ENCODE measurements around the gene PPP3CA. TPM values are rescaled to one million over a fixed set of nuclear protein-coding genes. Genes with fewer than 3 reads are reported as not detected.

PPP3CA gene
- total and polyA plus RNA-seq, 2 of the 13 experiments (the other 11 are each of a cell fraction or from before 2014, with no cell fraction given), result 4.8 to 13.2 TPM

GRCh38 chr4:101160792-101161592 is 186.3 kb downstream of the PPP3CA start:
- ATAC-seq, result no peak
- FAIRE-seq, result no peak
- POLR2A ChIA-PET, result no interaction called here
- CTCF ChIA-PET (ENCODE audit: low intra/inter-chr PET ratio, low total read pairs), result no interaction called here
- Histone ChIP-seq H2AFZ (ENCODE audit: low read length) (no peak overlapping the region), H3K4me2 (ENCODE audit: low read depth, low read length) (no peak overlapping the region), H3K4me1 (ENCODE audit: insufficient read depth, low read length) (no peaks in the 10 kb centered on the region), H3K9ac (ENCODE audit: insufficient read depth, low read depth, low read length) (no peak overlapping the region), H3K27me3 (ENCODE audit: control insufficient read depth in 1 of 2, insufficient read depth in 2 of 2, low read length in 2 of 2) (no peaks in the 10 kb centered on the region), H3K79me2 (ENCODE audit: insufficient read depth, low read length) (no peaks in the 10 kb centered on the region), H3K4me3 (replicated peaks in 1 of 3; ENCODE audit: insufficient read depth in 1 of 3, low read depth in 2 of 3, low read length in 3 of 3) (no peak overlapping the region), H3K27ac (ENCODE audit: extremely low read length, insufficient read depth, low read length) (no peak overlapping the region), H3K9me3 (ENCODE audit: low read length) (no peaks in the 10 kb centered on the region), H3K36me3 (replicated peaks in 1 of 2; ENCODE audit: control insufficient read depth in 1 of 2, insufficient read depth in 2 of 2, low read length in 2 of 2) (no peaks in the 10 kb centered on the region; a peak in 1 of 5 replicates), H4K20me1 (ENCODE audit: insufficient read depth, low read length) (no peaks in the 10 kb centered on the region)
- intact Hi-C loops (cut with micrococcal nuclease; ENCODE audit: unreplicated experiment), result no loop called here
- no TSS peak for BruUV-seq (replicated peaks)
- WGBS (ENCODE audit: low lambda C conversion rate), result 97% methylated on average over 5 of the region's 5 CpGs
- in situ Hi-C loops (cut with HindIII; ENCODE audit: extremely low pct_ligation_motif_present, low pct_unique_long_range_greater_than_20kb), result loop anchor here (10.0 kb wide), 1 partner anchor 574 kb away; no protein-coding TSS in a partner anchor
- DNase-seq (ENCODE audit: low spot score), result no peak
- TF ChIP-seq ZNF180 (CRISPR knock-in tag; IDR thresholded peaks at IDR 0.05; ENCODE audit: borderline replicate concordance, low read depth) (no peak), CEBPZ (IDR thresholded peaks at IDR 0.05; ENCODE audit: low read length) (no peak), ZFX (CRISPR knock-in tag; IDR thresholded peaks at IDR 0.05; ENCODE audit: low read depth) (no peak), ZNF674 (CRISPR knock-in tag; IDR thresholded peaks at IDR 0.05; ENCODE audit: low read depth) (no peak), FIP1L1 (IDR thresholded peaks at IDR 0.05; ENCODE audit: borderline replicate concordance, insufficient read depth, low read depth, low read length) (no peak), ZNF260 (CRISPR knock-in tag; IDR thresholded peaks at IDR 0.05; ENCODE audit: borderline replicate concordance, low read depth) (no peak), ZNF552 (CRISPR knock-in tag; IDR thresholded peaks at IDR 0.05; ENCODE audit: borderline replicate concordance) (no peak), ZNF619 (CRISPR knock-in tag; IDR thresholded peaks at IDR 0.05) (no peak), ZSCAN12 (CRISPR knock-in tag; IDR thresholded peaks at IDR 0.05) (no peak), NR2F1 (CRISPR knock-in tag; IDR thresholded peaks at IDR 0.05) (no peak), ZNF510 (CRISPR knock-in tag; IDR thresholded peaks at IDR 0.05; ENCODE audit: low read depth) (no peak), ZKSCAN8 (CRISPR knock-in tag; IDR thresholded peaks at IDR 0.05; ENCODE audit: borderline replicate concordance) (no peak), SRF (IDR thresholded peaks at IDR 0.05; ENCODE audit: low read depth, low read length) (no peak), ZNF878 (CRISPR knock-in tag; IDR thresholded peaks at IDR 0.05) (no peak)
- TF ChIP-seq, protein P1, sequence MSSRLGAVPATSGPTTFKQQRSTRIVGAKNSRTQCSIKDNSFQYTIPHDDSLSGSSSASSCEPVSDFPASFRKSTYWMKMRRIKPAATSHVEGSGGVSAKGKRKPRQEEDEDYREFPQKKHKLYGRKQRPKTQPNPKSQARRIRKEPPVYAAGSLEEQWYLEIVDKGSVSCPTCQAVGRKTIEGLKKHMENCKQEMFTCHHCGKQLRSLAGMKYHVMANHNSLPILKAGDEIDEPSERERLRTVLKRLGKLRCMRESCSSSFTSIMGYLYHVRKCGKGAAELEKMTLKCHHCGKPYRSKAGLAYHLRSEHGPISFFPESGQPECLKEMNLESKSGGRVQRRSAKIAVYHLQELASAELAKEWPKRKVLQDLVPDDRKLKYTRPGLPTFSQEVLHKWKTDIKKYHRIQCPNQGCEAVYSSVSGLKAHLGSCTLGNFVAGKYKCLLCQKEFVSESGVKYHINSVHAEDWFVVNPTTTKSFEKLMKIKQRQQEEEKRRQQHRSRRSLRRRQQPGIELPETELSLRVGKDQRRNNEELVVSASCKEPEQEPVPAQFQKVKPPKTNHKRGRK (CRISPR knock-in tag; IDR thresholded peaks at IDR 0.05), result no peak
- TF ChIP-seq, protein P2, sequence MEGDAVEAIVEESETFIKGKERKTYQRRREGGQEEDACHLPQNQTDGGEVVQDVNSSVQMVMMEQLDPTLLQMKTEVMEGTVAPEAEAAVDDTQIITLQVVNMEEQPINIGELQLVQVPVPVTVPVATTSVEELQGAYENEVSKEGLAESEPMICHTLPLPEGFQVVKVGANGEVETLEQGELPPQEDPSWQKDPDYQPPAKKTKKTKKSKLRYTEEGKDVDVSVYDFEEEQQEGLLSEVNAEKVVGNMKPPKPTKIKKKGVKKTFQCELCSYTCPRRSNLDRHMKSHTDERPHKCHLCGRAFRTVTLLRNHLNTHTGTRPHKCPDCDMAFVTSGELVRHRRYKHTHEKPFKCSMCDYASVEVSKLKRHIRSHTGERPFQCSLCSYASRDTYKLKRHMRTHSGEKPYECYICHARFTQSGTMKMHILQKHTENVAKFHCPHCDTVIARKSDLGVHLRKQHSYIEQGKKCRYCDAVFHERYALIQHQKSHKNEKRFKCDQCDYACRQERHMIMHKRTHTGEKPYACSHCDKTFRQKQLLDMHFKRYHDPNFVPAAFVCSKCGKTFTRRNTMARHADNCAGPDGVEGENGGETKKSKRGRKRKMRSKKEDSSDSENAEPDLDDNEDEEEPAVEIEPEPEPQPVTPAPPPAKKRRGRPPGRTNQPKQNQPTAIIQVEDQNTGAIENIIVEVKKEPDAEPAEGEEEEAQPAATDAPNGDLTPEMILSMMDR (CRISPR knock-in tag; IDR thresholded peaks at IDR 0.05), result no peak
- TF ChIP-seq, protein P3, sequence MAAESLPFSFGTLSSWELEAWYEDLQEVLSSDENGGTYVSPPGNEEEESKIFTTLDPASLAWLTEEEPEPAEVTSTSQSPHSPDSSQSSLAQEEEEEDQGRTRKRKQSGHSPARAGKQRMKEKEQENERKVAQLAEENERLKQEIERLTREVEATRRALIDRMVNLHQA (CRISPR knock-in tag; IDR thresholded peaks at IDR 0.05), result no peak
